ENCODE data around the gene DCUN1D5. TPM values are rescaled to one million over a fixed set of nuclear protein-coding genes. Genes with fewer than 3 reads are reported as not detected.

DCUN1D5 gene
- total RNA-seq, 4 donors from 2014 or later = 1.8 to 54.1 (median 22.4) TPM

GRCh38 chr11:103024086-103024485 is 67.9 kb downstream of the DCUN1D5 start:
- Histone ChIP-seq H3K9me3 (no peaks in the 10 kb centered on the region), H3K27me3 (no peaks in the 10 kb centered on the region), H3K27ac (no peak overlapping the region), H3K4me3 (no peak overlapping the region), H3K36me3 (no peaks in the 10 kb centered on the region), H3K4me1 (no peaks in the 10 kb centered on the region)
- intact Hi-C loops (cut with DNase I; ENCODE audit: low total_unique reads) = no loop called here
- TF ChIP-seq POLR2A (IDR thresholded peaks at IDR 0.05) (no peak), CTCF (IDR thresholded peaks at IDR 0.05) (no peak)
- DNase-seq = no peak

- TF ChIP-seq POLR2A (IDR thresholded peaks at IDR 0.05) (no peak), CTCF (IDR thresholded peaks at IDR 0.05) (no peak)
- Histone ChIP-seq H3K27ac (no peak overlapping the region), H3K27me3 (no peaks in the 10 kb centered on the region), H3K4me3 (no peak overlapping the region), H3K4me1 (no peaks in the 10 kb centered on the region), H3K9me3 (no peaks in the 10 kb centered on the region), H3K36me3 (no peaks in the 10 kb centered on the region)
- intact Hi-C loops (cut with DNase I; ENCODE audit: low total_unique reads) = no loop called here
- DNase-seq = no peak
Observed at GRCh38 chr11:103016031-103016430, 75.9 kb downstream of the DCUN1D5 start.

- no peak for DNase-seq
- no peak overlapping the region for H3K27ac ChIP-seq
- intact Hi-C loops (cut with DNase I; ENCODE audit: low total_unique reads) = no loop called here
- H3K9me3 ChIP-seq = peaks cover 0 to 5% of the 10 kb centered on the region in 2 donors
- no peak overlapping the region for H3K4me3 ChIP-seq
- H3K36me3 ChIP-seq = no peaks in the 10 kb centered on the region
- no peaks in the 10 kb centered on the region for H3K4me1 ChIP-seq
- no peaks in the 10 kb centered on the region for H3K27me3 ChIP-seq
- TF ChIP-seq POLR2A (IDR thresholded peaks at IDR 0.05) (no peak), CTCF (IDR thresholded peaks at IDR 0.05) (no peak)
Observed at GRCh38 chr11:103013421-103013820, 78.5 kb downstream of the DCUN1D5 start.

Other genes starting within 250 kb of the DCUN1D5 start
- not detected for gene MMP3, start 248.6 kb downstream of the DCUN1D5 start, total RNA-seq
- not detected for gene MMP12, start 217.2 kb downstream of the DCUN1D5 start, total RNA-seq
- gene MMP13, start 136.4 kb downstream of the DCUN1D5 start, total RNA-seq = not detected
- gene DYNC2H1, start 17.3 kb upstream of the DCUN1D5 start, total RNA-seq = 10 to 100 TPM; 24.8 to 96.1 (median 53.5) TPM